ENCODE results near the gene ALPI.
A peak's percentile ranks its signal among the peaks of the same experiment; 100 is the strongest.

The ALPI gene

GRCh38 chr2:232502911-232503808, 47.2 kb downstream of the ALPI start:
- DNase-seq: peak; percentile 77

GRCh38 chr2:232503809-232504323, 47.9 kb downstream of the ALPI start:
- DNase-seq: no peak

- no peak for DNase-seq
These were observed 48.5 kb downstream of the ALPI start for GRCh38 chr2:232504438-232504837.

- DNase-seq: no peak
These were observed 49.9 kb downstream of the ALPI start for GRCh38 chr2:232505856-232506255.

- no peak for DNase-seq
These were observed 50.8 kb downstream of the ALPI start for GRCh38 chr2:232506709-232507108.

- DNase-seq: no peak
These were observed 52.3 kb downstream of the ALPI start for GRCh38 chr2:232508251-232508650.
